ENCODE data around the gene ZNF101.

ZNF101 gene

DNA sequence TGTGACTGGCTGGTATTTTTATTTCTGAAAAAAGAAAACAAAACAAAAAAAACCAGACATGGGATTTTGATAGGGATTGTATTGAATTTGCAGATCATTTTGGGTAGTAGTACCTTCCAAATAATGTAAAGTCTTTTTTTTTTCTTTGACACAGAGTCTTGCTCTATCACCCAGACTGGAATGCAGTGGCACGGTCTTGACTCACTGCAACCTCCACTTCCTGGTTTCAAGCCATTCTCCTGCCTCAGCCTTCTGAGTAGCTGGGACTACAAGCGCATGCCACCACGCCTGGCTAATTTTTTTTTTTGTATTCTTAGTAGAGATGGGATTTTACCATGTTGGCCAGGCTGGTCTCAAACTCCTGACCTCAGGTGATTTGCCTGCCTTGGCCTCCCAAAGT is 4.2 kb downstream of the ZNF101 start:
- Histone ChIP-seq H3K4ac (ENCODE audit: low read depth in 1 of 2, low read length in 2 of 2) (no peak overlapping the region), H3K9ac (ENCODE audit: low read length) (no peak overlapping the region), H2BK15ac (ENCODE audit: low read depth, poor library complexity, severe bottlenecking) (no peak overlapping the region), H4K91ac (ENCODE audit: low read length) (no peak overlapping the region), H3K79me1 (replicated peaks; ENCODE audit: low read length, poor library complexity, severe bottlenecking) (peaks cover 33% of the 10 kb centered on the region), H2AK5ac (ENCODE audit: low read length, severe bottlenecking) (no peak overlapping the region), H3K4me2 (ENCODE audit: low read length, poor library complexity, severe bottlenecking) (no peak overlapping the region), H3K27me3 (ENCODE audit: control insufficient read depth in 1 of 2, insufficient read depth in 1 of 2, low read length in 2 of 2) (no peaks in the 10 kb centered on the region), H3K4me3 (ENCODE audit: insufficient read depth in 1 of 2, low read depth in 1 of 2, low read length in 2 of 2) (no peak overlapping the region), H2AFZ (ENCODE audit: low read depth, low read length) (no peak overlapping the region), H3K18ac (ENCODE audit: low read depth in 1 of 2, low read length in 2 of 2) (no peak overlapping the region), H3K27ac (ENCODE audit: low read length, poor library complexity, severe bottlenecking) (no peak overlapping the region), H2BK5ac (ENCODE audit: low read depth, low read length, poor library complexity, severe bottlenecking) (no peak overlapping the region), H3K36me3 (ENCODE audit: control insufficient read depth in 1 of 2, insufficient read depth in 2 of 2, low read depth in 1 of 2, low read length in 2 of 2) (peaks cover 33 to 36% of the 10 kb centered on the region in 2 experiments), H2BK120ac (ENCODE audit: low read depth, low read length) (no peak overlapping the region), H3K9me3 (ENCODE audit: control insufficient read depth, low read length) (peaks cover 43% of the 10 kb centered on the region), H2BK12ac (ENCODE audit: low read length in 2 of 2) (no peak overlapping the region), H3K23ac (ENCODE audit: low read length in 2 of 2) (no peak overlapping the region), H4K8ac (ENCODE audit: low read length) (no peak overlapping the region), H3K4me1 (ENCODE audit: control insufficient read depth, insufficient read depth, low read depth, low read length) (peaks cover 12% of the 10 kb centered on the region), H3K14ac (ENCODE audit: low read length in 2 of 2) (no peak overlapping the region)
- 94% methylated on average over 3 of the region's 3 CpGs for WGBS
- no peak for DNase-seq

DNA sequence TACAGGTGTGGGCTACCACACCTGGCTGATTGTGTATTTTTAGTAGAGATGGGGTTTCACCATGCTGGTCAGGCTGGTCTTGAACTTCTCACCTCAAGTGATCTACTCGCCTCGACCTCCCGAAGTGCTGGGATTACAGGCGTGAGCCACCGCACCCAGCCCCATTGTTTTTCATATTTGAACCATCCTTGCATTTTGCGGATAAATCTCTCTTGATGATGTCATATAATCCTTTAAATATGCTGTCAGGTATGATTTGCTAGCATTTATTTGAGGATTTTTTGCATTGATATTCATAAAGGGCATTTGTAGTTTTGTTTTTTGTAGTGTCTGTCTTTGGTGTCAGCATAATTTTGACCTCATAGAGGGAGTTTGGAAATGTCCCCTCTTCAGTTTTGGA is 5.7 kb downstream of the ZNF101 start:
- Histone ChIP-seq H3K9me3 (ENCODE audit: control insufficient read depth, low read length) (peaks cover 58% of the 10 kb centered on the region), H2BK15ac (ENCODE audit: low read depth, poor library complexity, severe bottlenecking) (no peak overlapping the region), H2AFZ (ENCODE audit: low read depth, low read length) (no peak overlapping the region), H3K14ac (ENCODE audit: low read length in 2 of 2) (no peak overlapping the region), H2BK5ac (ENCODE audit: low read depth, low read length, poor library complexity, severe bottlenecking) (no peak overlapping the region), H3K4me3 (ENCODE audit: insufficient read depth in 1 of 2, low read depth in 1 of 2, low read length in 2 of 2) (no peak overlapping the region), H3K4me1 (ENCODE audit: control insufficient read depth, insufficient read depth, low read depth, low read length) (peaks cover 8% of the 10 kb centered on the region), H3K79me1 (replicated peaks; ENCODE audit: low read length, poor library complexity, severe bottlenecking) (peaks cover 33% of the 10 kb centered on the region), H3K27ac (ENCODE audit: low read length, poor library complexity, severe bottlenecking) (no peak overlapping the region), H3K18ac (ENCODE audit: low read depth in 1 of 2, low read length in 2 of 2) (no peak overlapping the region), H3K4me2 (ENCODE audit: low read length, poor library complexity, severe bottlenecking) (no peak overlapping the region), H2BK12ac (ENCODE audit: low read length in 2 of 2) (no peak overlapping the region), H3K23ac (ENCODE audit: low read length in 2 of 2) (no peak overlapping the region), H2BK120ac (ENCODE audit: low read depth, low read length) (no peak overlapping the region), H3K9ac (ENCODE audit: low read length) (no peak overlapping the region), H4K91ac (ENCODE audit: low read length) (no peak overlapping the region), H3K36me3 (ENCODE audit: control insufficient read depth in 1 of 2, insufficient read depth in 2 of 2, low read depth in 1 of 2, low read length in 2 of 2) (peaks cover 46 to 48% of the 10 kb centered on the region in 2 experiments), H3K4ac (ENCODE audit: low read depth in 1 of 2, low read length in 2 of 2) (no peak overlapping the region), H4K8ac (ENCODE audit: low read length) (no peak overlapping the region), H2AK5ac (ENCODE audit: low read length, severe bottlenecking) (no peak overlapping the region), H3K27me3 (ENCODE audit: control insufficient read depth in 1 of 2, insufficient read depth in 1 of 2, low read length in 2 of 2) (no peaks in the 10 kb centered on the region)
- WGBS: 96% methylated on average over 6 of the region's 6 CpGs
- DNase-seq: no peak

DNA sequence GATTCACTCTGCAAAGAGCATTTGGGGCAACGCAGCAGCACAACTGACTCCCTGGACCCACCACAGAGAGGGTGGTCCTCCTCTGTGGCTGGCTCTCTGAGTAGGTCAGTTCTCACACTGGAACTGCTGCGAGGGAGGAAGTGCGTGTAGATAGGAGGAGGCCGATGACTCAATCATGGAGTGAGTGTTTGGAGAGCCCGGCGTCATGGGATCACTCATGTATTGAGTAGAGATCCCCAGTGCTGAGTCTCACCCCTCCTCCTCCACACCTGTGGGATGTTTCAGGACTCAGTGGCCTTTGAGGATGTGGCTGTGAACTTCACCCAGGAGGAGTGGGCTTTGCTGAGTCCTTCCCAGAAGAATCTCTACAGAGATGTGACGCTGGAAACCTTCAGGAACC is 8.9 kb downstream of the ZNF101 start:
- Histone ChIP-seq H3K79me1 (replicated peaks; ENCODE audit: low read length, poor library complexity, severe bottlenecking) (peaks cover 19% of the 10 kb centered on the region), H3K14ac (ENCODE audit: low read length in 2 of 2) (no peak overlapping the region)
- 99% methylated on average over 5 of the region's 7 CpGs for WGBS

DNA sequence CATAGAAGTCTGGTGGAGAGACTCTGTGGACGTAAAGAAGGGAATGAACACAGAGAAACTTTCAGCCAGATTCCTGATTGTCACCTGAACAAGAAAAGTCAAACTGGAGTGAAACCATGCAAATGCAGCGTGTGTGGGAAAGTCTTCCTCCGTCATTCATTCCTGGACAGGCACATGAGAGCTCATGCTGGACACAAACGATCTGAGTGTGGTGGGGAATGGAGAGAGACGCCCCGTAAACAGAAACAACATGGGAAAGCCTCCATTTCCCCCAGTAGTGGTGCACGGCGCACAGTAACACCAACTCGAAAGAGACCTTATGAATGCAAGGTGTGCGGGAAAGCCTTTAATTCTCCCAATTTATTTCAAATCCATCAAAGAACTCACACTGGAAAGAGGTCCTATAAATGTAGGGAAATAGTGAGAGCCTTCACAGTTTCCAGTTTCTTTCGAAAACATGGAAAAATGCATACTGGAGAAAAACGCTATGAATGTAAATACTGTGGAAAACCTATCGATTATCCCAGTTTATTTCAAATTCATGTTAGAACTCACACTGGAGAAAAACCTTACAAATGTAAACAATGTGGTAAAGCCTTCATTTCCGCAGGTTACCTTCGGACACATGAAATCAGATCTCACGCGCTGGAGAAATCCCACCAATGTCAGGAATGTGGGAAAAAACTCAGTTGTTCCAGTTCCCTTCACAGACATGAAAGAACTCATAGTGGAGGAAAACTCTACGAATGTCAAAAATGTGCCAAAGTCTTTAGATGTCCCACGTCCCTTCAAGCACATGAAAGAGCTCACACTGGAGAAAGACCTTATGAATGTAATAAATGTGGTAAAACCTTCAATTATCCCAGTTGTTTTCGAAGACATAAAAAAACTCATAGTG is 10.8 kb downstream of the ZNF101 start:
- no peak overlapping the region for H3K14ac ChIP-seq (ENCODE audit: low read length in 2 of 2)
- no peak overlapping the region for H3K4ac ChIP-seq (ENCODE audit: low read depth in 1 of 2, low read length in 2 of 2)
- DNase-seq: no peak
- no peak overlapping the region for H2BK5ac ChIP-seq (ENCODE audit: low read depth, low read length, poor library complexity, severe bottlenecking)
- H4K91ac ChIP-seq (ENCODE audit: low read length): no peak overlapping the region
- no peak overlapping the region for H2AK5ac ChIP-seq (ENCODE audit: low read length, severe bottlenecking)
- H2BK15ac ChIP-seq (ENCODE audit: low read depth, poor library complexity, severe bottlenecking): no peak overlapping the region
- H3K4me3 ChIP-seq (ENCODE audit: insufficient read depth in 1 of 2, low read depth in 1 of 2, low read length in 2 of 2): peak overlapping the region in 1 of 2 experiments; percentile 56
- H3K4me2 ChIP-seq (ENCODE audit: low read length, poor library complexity, severe bottlenecking): no peak overlapping the region
- no peak overlapping the region for H2AFZ ChIP-seq (ENCODE audit: low read depth, low read length)
- H3K79me1 ChIP-seq (replicated peaks; ENCODE audit: low read length, poor library complexity, severe bottlenecking): peaks cover 16% of the 10 kb centered on the region
- H4K8ac ChIP-seq (ENCODE audit: low read length): no peak overlapping the region
- H2BK12ac ChIP-seq (ENCODE audit: low read length in 2 of 2): no peak overlapping the region
- peaks cover 88% of the 10 kb centered on the region for H3K9me3 ChIP-seq (ENCODE audit: control insufficient read depth, low read length)
- H2BK120ac ChIP-seq (ENCODE audit: low read depth, low read length): no peak overlapping the region
- H3K4me1 ChIP-seq (ENCODE audit: control insufficient read depth, insufficient read depth, low read depth, low read length): no peaks in the 10 kb centered on the region
- 98% methylated on average over 16 of the region's 20 CpGs for WGBS
- no peak overlapping the region for H3K27ac ChIP-seq (ENCODE audit: low read length, poor library complexity, severe bottlenecking)
- no peaks in the 10 kb centered on the region for H3K27me3 ChIP-seq (ENCODE audit: control insufficient read depth in 1 of 2, insufficient read depth in 1 of 2, low read length in 2 of 2)
- H3K36me3 ChIP-seq (ENCODE audit: control insufficient read depth in 1 of 2, insufficient read depth in 2 of 2, low read depth in 1 of 2, low read length in 2 of 2): peaks cover 49 to 50% of the 10 kb centered on the region in 2 experiments
- no peak overlapping the region for H3K9ac ChIP-seq (ENCODE audit: low read length)
- H3K18ac ChIP-seq (ENCODE audit: low read depth in 1 of 2, low read length in 2 of 2): no peak overlapping the region
- no peak overlapping the region for H3K23ac ChIP-seq (ENCODE audit: low read length in 2 of 2)

More for the DNA sequence above, 8.9 kb downstream of the ZNF101 start:
- Histone ChIP-seq H2AFZ (ENCODE audit: low read depth, low read length) (no peak overlapping the region), H2BK120ac (ENCODE audit: low read depth, low read length) (no peak overlapping the region), H3K4me1 (ENCODE audit: control insufficient read depth, insufficient read depth, low read depth, low read length) (no peaks in the 10 kb centered on the region), H3K9ac (ENCODE audit: low read length) (no peak overlapping the region), H2BK15ac (ENCODE audit: low read depth, poor library complexity, severe bottlenecking) (no peak overlapping the region), H3K9me3 (ENCODE audit: control insufficient read depth, low read length) (peaks cover 82% of the 10 kb centered on the region), H3K27me3 (ENCODE audit: control insufficient read depth in 1 of 2, insufficient read depth in 1 of 2, low read length in 2 of 2) (no peaks in the 10 kb centered on the region), H3K27ac (ENCODE audit: low read length, poor library complexity, severe bottlenecking) (no peak overlapping the region), H3K18ac (ENCODE audit: low read depth in 1 of 2, low read length in 2 of 2) (no peak overlapping the region), H3K36me3 (ENCODE audit: control insufficient read depth in 1 of 2, insufficient read depth in 2 of 2, low read depth in 1 of 2, low read length in 2 of 2) (peaks cover 60 to 61% of the 10 kb centered on the region in 2 experiments), H3K4me3 (ENCODE audit: insufficient read depth in 1 of 2, low read depth in 1 of 2, low read length in 2 of 2) (peak overlapping the region in 1 of 2 experiments; percentile 58), H3K4me2 (ENCODE audit: low read length, poor library complexity, severe bottlenecking) (no peak overlapping the region), H3K4ac (ENCODE audit: low read depth in 1 of 2, low read length in 2 of 2) (no peak overlapping the region), H2BK5ac (ENCODE audit: low read depth, low read length, poor library complexity, severe bottlenecking) (no peak overlapping the region), H2AK5ac (ENCODE audit: low read length, severe bottlenecking) (no peak overlapping the region), H4K91ac (ENCODE audit: low read length) (no peak overlapping the region), H4K8ac (ENCODE audit: low read length) (no peak overlapping the region), H2BK12ac (ENCODE audit: low read length in 2 of 2) (no peak overlapping the region), H3K23ac (ENCODE audit: low read length in 2 of 2) (no peak overlapping the region)
- DNase-seq: no peak

All from mesenchymal stem cell (in vitro differentiated cells and primary cell).